A549 (cell line): ENCODE results near the gene ZW10.

ENCODE experiments used
- CEBPB ChIP-seq, 2 experiments: fragments of >200 bp in 1 of 2; sonication (Bioruptor Twin) in 1 of 2; formaldehyde crosslinking in 1 of 2; IDR thresholded peaks; 2 replicates each; pipeline ENCODE4 v1.6.1; 2012 to 2016
- CTCF ChIP-seq: fragments of >200 bp; sonication (Bioruptor Twin); formaldehyde crosslinking; IDR thresholded peaks from 3 replicates; pipeline ENCODE4 v1.5.1; 2016
- EP300 ChIP-seq, 2 experiments: fragments of >200 bp; sonication (Bioruptor Twin); formaldehyde crosslinking; IDR thresholded peaks; 2 replicates in 1 of 2; 3 replicates in 1 of 2; pipeline ENCODE4 v1.6.1; 2016 to 2017
- HDAC2 ChIP-seq: fragments of 200-600 bp; sonication (generic); IDR thresholded peaks from 2 replicates; pipeline ENCODE4 v1.6.1; 2016
- MAX ChIP-seq: IDR thresholded peaks from 2 replicates; pipeline ENCODE4 v1.6.1; 2012
- POLR2A ChIP-seq: IDR thresholded peaks from 2 replicates; pipeline ENCODE4 v1.6.1; 2012; ENCODE audit warnings: mild to moderate bottlenecking, low read length
- POLR2AphosphoS2 ChIP-seq: conservative IDR thresholded peaks from 2 replicates; pipeline ENCODE4 v1.6.1; 2012; ENCODE audit warnings: low read length, improper control_type of control experiment, inconsistent platforms
- REST ChIP-seq: fragments of 200-600 bp; sonication (generic); IDR thresholded peaks from 2 replicates; pipeline ENCODE4 v1.6.1; 2016; ENCODE audit warnings: antibody characterized with exemption, mild to moderate bottlenecking, moderate library complexity
- RFX5 ChIP-seq: fragments of 450-650 bp; IDR thresholded peaks from 2 replicates; pipeline ENCODE4 v1.7.1; 2014; ENCODE audit warnings: antibody characterized with exemption, mild to moderate bottlenecking, moderate library complexity

GRCh38 chr11:113817626-113818025 lies 44.1 kb upstream of the ZW10 start:
- no peak for TF ChIP-seq POLR2A
- no peak for TF ChIP-seq HDAC2
- TF ChIP-seq MAX = no peak
- TF ChIP-seq RFX5 = no peak
- TF ChIP-seq EP300 (IDR thresholded peaks at IDR 0.05) = no peak
- TF ChIP-seq CTCF = no peak
- no peak for TF ChIP-seq CEBPB (IDR thresholded peaks at IDR 0.05)
- no peak for TF ChIP-seq POLR2AphosphoS2
- TF ChIP-seq REST = no peak
